CD4-positive, alpha-beta memory T cell (primary cell): ENCODE data around the gene ZRANB1. TPM values are rescaled to one million over a fixed set of nuclear protein-coding genes. Genes with fewer than 3 reads are reported as not detected.

Experiments
- CTCF ChIA-PET: fragments of 350-600 bp; sonication (Branson Sonifier 250); formaldehyde crosslinking; loops from one replicate; lab custom pipeline; 2021; ENCODE audit warnings: inconsistent platforms; ENCODE audit not compliant: partially characterized antibody; lab: Charles Lee
- POLR2A ChIA-PET: fragments of 350-600 bp; sonication (Branson Sonifier 250); formaldehyde crosslinking; loops from one replicate; lab custom pipeline; 2021; ENCODE audit not compliant: partially characterized antibody; lab: Charles Lee
- DNase-seq, 5 donors: peaks; one replicate each; pipeline versions ENCODE4 v3.0.0 to v3.0.0-alpha.2; 2020 to 2022; ENCODE audit warnings: mixed read lengths in 1 of 5
- H3K27ac ChIP-seq: one replicate; pipeline ENCODE4 v1.7.0; 2013; ENCODE audit warnings: low read depth, low read length
- H3K27me3 ChIP-seq: 2 replicates; pipeline ENCODE4 v1.7.0; 2013; ENCODE audit warnings: mild to moderate bottlenecking, low read length, moderate library complexity; ENCODE audit not compliant: insufficient read depth
- H3K36me3 ChIP-seq: 2 replicates; pipeline ENCODE4 v1.7.0; 2013; ENCODE audit warnings: mild to moderate bottlenecking, low read length, moderate library complexity; ENCODE audit not compliant: insufficient read depth
- H3K4me1 ChIP-seq: 2 replicates; pipeline ENCODE4 v1.7.0; 2013; ENCODE audit warnings: mild to moderate bottlenecking, low read length, moderate library complexity; ENCODE audit not compliant: insufficient read depth
- H3K4me3 ChIP-seq, 2 donors: one replicate each; pipeline ENCODE4 v1.7.0; 2013; ENCODE audit warnings: low read length in 2 of 2, mild to moderate bottlenecking in 1 of 2
- H3K9me3 ChIP-seq, 2 donors: one replicate each; pipeline ENCODE4 v1.7.0; 2013; ENCODE audit warnings: low read length in 2 of 2, control low read depth in 1 of 2; ENCODE audit not compliant: control insufficient read depth in 1 of 2
- H3K27ac Mint-ChIP-seq, 7 donors: one replicate each; pipeline ENCODE4 v1.8.0; 2020 to 2021; ENCODE audit warnings: mixed read lengths in 7 of 7, mild to moderate bottlenecking in 6 of 7, inconsistent platforms in 3 of 7, moderate library complexity in 3 of 7
- H3K27me3 Mint-ChIP-seq, 2 donors: one replicate each; pipeline ENCODE4 v1.8.0; 2020 to 2021; ENCODE audit warnings: mixed read lengths in 2 of 2
- H3K36me3 Mint-ChIP-seq, 2 donors: one replicate each; pipeline ENCODE4 v1.8.0; 2020 to 2021; ENCODE audit warnings: mixed read lengths in 2 of 2, inconsistent platforms in 1 of 2, mild to moderate bottlenecking in 1 of 2
- H3K4me1 Mint-ChIP-seq, 4 donors: one replicate each; pipeline ENCODE4 v1.8.0; 2020 to 2021; ENCODE audit warnings: mixed read lengths in 4 of 4, mild to moderate bottlenecking in 1 of 4
- H3K4me3 Mint-ChIP-seq, 8 donors: one replicate each; pipeline ENCODE4 v1.8.0; 2020 to 2021; ENCODE audit warnings: mixed read lengths in 8 of 8, mild to moderate bottlenecking in 7 of 8, moderate library complexity in 6 of 8, inconsistent platforms in 3 of 8
- H3K9me3 Mint-ChIP-seq, 8 donors: one replicate each; pipeline ENCODE4 v1.8.0; 2020 to 2021; ENCODE audit warnings: mixed read lengths in 8 of 8, mild to moderate bottlenecking in 5 of 8, inconsistent platforms in 3 of 8, moderate library complexity in 1 of 8
- intact Hi-C: fragments of 100-400 bp; cut with micrococcal nuclease; formaldehyde crosslinking; loops from one replicate; pipeline ENCODE4 v1.15.1; 2023
- polyA plus RNA-seq, 2 donors: library from polyadenylated mRNA; unstranded; fragments of 300-500 nt; fragmentation: Illumina TruSeq; gene quantifications; one replicate each; pipeline ENCODE4 v1.2.3, GENCODE V29; 2021
- total RNA-seq, 2 experiments: library from RNA; stranded (reverse); gene quantifications; one replicate each; pipeline ENCODE4 v1.2.3, GENCODE V29; 2021

ZRANB1 gene
- total and polyA plus RNA-seq, 4 experiments from 2014 or later: 6.2 to 23.8 (median 16.4) TPM

DNA sequence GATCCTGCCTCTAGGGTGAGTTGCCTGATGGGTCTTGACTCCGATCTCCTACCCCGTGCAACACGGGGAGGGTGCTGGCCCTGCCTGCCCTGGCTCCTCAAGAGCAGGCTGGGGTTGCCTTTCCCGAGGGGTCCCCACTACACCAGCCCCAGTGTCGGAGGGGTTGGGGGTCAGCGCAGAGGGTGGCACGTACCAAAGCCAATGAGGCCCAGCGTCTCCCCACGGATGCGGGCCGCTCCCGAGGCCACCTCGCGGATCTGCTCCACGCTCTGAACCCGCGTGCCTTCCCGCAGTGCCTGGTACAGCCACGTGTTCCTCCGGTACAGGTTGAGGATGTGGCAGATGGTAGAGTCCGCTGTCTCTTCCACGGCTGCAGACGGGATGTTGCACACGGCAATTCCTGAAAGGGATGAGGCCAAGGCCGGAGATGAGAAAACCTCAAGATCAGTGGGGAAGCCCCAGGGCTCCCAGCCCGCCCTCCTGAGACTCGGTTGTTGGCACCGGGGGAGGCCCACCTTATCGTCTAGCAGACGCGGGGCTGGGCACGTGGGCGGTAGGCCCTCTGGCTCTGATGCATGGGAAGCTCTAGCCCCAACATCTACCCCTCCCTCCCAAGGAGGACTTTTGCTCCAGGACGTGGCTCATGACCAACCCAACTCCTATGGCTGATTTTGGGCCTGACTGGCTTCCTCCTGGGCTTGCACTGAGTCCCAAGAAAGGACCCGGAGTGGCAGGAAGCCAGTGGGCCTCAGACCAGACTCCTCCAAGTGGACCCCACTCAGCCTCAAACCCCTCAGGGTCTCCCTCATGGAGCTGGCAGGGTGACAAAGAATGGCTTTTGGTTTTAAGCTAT, 56.1 kb downstream of the ZRANB1 start:
- no peaks in the 10 kb centered on the region for H3K27me3 ChIP-seq
- no peak for DNase-seq
- POLR2A ChIA-PET: no interaction called here

DNA sequence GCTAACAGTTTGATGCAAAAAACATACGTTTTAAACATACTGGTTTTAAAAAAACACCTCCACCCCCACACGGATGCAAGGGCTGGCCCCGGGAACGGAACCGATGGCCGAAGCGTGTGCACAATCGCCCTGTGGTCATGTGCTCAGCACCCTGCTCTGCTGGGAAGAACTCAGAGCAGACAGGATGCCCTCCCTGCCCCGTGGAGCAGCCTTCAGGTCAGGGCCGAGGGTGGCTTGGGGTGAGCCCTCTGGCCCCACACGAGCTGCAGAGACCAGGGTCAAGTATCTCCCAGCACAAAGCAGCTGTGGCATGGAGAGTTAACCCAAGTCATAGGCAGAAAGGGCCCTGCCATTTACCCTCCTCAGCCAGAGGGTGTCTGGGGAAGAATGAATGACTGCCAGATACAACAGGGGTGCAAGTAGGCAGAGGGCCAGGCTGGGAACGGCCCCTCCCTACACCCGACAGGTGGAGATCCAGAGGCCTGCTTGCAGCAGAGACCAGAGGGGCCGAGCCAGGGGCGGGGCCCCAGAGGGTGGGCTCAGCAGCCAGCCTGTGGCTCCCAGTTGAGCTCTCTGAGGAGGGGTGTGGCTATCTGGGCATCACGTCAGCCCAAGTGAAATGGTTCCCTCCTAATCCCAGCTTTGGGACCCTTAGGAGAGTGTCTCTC, 56.8 kb downstream of the ZRANB1 start:
- H3K27ac ChIP-seq: no peak overlapping the region
- H3K4me1 ChIP-seq: no peaks in the 10 kb centered on the region
- no peak overlapping the region for H3K27ac Mint-ChIP-seq
- H3K36me3 Mint-ChIP-seq: no peaks in the 10 kb centered on the region
- no peaks in the 10 kb centered on the region for H3K9me3 Mint-ChIP-seq
- intact Hi-C loops: no loop called here
- H3K36me3 ChIP-seq: no peaks in the 10 kb centered on the region
- CTCF ChIA-PET: interaction anchor here (1.5 kb wide), 1 partner anchor 9 kb away, joined by 5 read pairs; no protein-coding TSS in a partner anchor
- no peaks in the 10 kb centered on the region for H3K27me3 Mint-ChIP-seq
- H3K9me3 ChIP-seq: no peaks in the 10 kb centered on the region
- no peak overlapping the region for H3K4me3 ChIP-seq
- no peak overlapping the region for H3K4me3 Mint-ChIP-seq
- POLR2A ChIA-PET: no interaction called here
- H3K27me3 ChIP-seq: no peaks in the 10 kb centered on the region
- no peak for DNase-seq
- H3K4me1 Mint-ChIP-seq: peaks cover 0 to 2% (median 0%) of the 10 kb centered on the region in 4 donors

More for the DNA sequence above, 56.1 kb downstream of the ZRANB1 start:
- Mint-ChIP-seq H3K4me1 (peaks cover 0 to 2% (median 0%) of the 10 kb centered on the region in 4 donors), H3K4me3 (no peak overlapping the region), H3K36me3 (no peaks in the 10 kb centered on the region), H3K27me3 (no peaks in the 10 kb centered on the region), H3K27ac (peak overlapping the region in 1 of 7 donors; percentile 12), H3K9me3 (no peaks in the 10 kb centered on the region)
- no peaks in the 10 kb centered on the region for H3K9me3 ChIP-seq
- no peak overlapping the region for H3K4me3 ChIP-seq
- no peak overlapping the region for H3K27ac ChIP-seq
- CTCF ChIA-PET: interaction anchor here (1.5 kb wide), 1 partner anchor 8 kb away, joined by 5 read pairs; no protein-coding TSS in a partner anchor
- no peaks in the 10 kb centered on the region for H3K36me3 ChIP-seq
- H3K4me1 ChIP-seq: no peaks in the 10 kb centered on the region
- intact Hi-C loops: no loop called here

DNA sequence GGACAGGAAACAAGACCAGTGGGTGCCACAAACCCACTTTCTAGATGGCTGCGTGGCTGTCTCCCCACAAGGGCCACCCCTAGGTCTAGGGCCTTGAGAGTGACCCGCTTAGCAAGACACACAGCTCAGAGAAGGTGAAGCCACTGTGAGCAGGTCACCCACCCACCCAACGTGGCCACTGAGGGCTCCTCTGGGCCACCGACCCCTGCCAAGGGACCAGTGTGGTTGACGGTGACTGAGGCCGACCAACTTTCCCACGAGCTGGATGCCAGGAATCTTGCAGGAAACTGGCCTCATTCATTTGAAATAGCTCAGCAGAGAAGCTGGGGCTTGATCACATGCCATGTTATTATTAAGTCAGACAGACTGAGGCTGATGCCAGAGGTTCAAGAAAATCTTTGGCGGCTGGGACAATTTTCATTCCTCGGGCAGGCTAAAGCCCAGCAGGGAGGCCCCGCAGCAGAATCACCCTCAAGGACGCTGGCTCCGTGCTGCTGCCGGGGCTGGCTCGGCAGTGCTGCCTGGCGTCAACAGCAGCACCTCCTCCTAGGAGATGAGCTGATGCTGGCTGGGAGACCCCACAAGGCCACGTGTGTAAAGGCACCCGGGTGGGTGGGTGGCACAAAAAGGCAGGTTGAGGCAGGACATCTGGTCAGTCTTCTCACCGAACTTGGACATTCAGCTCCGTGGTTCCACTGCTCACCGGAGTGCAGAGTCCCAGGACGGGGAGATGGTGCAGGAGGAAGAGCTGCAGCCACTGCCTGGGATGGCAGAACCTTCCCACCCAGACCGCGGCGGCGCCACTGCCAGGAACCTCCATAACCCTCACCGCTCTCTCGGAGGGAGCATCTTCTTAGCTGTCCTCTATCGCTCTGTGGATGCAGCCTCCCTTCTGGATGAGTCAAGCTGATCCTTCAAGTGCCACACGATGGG, 57.8 kb downstream of the ZRANB1 start:
- Histone ChIP-seq H3K4me3 (no peak overlapping the region), H3K9me3 (no peaks in the 10 kb centered on the region), H3K36me3 (no peaks in the 10 kb centered on the region), H3K4me1 (no peaks in the 10 kb centered on the region), H3K27ac (no peak overlapping the region), H3K27me3 (no peaks in the 10 kb centered on the region)
- H3K27ac Mint-ChIP-seq: no peak overlapping the region
- H3K9me3 Mint-ChIP-seq: no peaks in the 10 kb centered on the region
- H3K4me1 Mint-ChIP-seq: no peaks in the 10 kb centered on the region
- intact Hi-C loops: no loop called here
- no peak for DNase-seq
- ChIA-PET POLR2A (no interaction called here), CTCF (interaction anchor here (1.5 kb wide), 1 partner anchor 10 kb away, joined by 5 read pairs; no protein-coding TSS in a partner anchor)
- no peak overlapping the region for H3K4me3 Mint-ChIP-seq
- no peaks in the 10 kb centered on the region for H3K36me3 Mint-ChIP-seq
- H3K27me3 Mint-ChIP-seq: no peaks in the 10 kb centered on the region

DNA sequence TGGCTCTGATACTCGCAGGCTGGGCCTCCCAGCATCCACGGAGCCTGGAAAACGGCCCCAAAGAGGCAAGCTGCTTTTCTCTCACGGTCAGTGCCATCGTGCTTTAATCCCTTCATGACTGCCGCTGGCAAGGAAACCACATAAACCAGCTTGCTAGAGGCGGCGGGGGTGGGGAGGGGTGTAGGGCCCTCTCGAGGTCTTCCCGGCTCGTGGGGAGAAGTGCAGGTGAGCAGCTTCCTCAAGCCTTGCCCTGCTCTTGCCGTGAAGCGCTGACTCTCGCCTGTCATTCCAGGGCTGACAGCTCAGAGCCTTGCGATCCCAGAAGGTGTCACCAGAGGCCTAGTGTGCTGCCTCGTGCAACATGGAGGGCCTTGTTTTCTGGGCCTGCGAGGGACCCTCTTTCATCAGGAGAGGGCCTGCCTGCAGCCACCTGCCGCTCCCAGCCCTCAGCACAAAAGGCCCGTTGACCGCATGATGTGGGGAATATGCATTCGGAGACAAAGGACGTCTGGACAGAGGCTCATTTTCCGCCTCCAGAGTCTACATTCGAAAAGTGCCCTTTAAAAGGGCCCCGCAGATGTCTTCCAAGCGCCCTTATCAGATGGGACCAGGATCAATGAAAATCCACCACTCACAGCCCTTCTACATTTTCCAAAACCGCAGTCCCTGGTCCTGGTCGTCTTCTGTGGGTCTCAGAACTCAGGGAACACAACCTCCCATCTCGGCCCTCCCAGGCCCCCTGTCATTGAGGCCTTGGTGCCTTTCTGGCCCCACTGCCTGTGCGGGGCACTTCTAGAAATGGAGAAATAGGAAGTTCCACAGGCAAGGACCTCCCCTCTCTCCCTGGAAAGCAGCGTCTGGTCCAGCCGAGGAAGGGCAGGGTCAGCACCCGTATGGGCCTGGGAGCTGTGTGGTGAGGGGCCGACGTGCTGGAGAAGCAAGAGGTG, 58.7 kb downstream of the ZRANB1 start:
- no peaks in the 10 kb centered on the region for H3K4me1 Mint-ChIP-seq
- no peak for DNase-seq
- no peaks in the 10 kb centered on the region for H3K9me3 Mint-ChIP-seq
- H3K4me3 ChIP-seq: no peak overlapping the region
- H3K4me3 Mint-ChIP-seq: no peak overlapping the region
- H3K27me3 Mint-ChIP-seq: no peaks in the 10 kb centered on the region
- no peak overlapping the region for H3K27ac Mint-ChIP-seq
- CTCF ChIA-PET: interaction anchor here (0.6 kb wide), 1 partner anchor 867 kb away, joined by 3 read pairs; no protein-coding TSS in a partner anchor
- H3K27ac ChIP-seq: no peak overlapping the region
- no peaks in the 10 kb centered on the region for H3K36me3 Mint-ChIP-seq
- intact Hi-C loops: no loop called here
- H3K27me3 ChIP-seq: no peaks in the 10 kb centered on the region
- no peaks in the 10 kb centered on the region for H3K4me1 ChIP-seq
- POLR2A ChIA-PET: no interaction called here
- no peaks in the 10 kb centered on the region for H3K9me3 ChIP-seq
- H3K36me3 ChIP-seq: no peaks in the 10 kb centered on the region

DNA sequence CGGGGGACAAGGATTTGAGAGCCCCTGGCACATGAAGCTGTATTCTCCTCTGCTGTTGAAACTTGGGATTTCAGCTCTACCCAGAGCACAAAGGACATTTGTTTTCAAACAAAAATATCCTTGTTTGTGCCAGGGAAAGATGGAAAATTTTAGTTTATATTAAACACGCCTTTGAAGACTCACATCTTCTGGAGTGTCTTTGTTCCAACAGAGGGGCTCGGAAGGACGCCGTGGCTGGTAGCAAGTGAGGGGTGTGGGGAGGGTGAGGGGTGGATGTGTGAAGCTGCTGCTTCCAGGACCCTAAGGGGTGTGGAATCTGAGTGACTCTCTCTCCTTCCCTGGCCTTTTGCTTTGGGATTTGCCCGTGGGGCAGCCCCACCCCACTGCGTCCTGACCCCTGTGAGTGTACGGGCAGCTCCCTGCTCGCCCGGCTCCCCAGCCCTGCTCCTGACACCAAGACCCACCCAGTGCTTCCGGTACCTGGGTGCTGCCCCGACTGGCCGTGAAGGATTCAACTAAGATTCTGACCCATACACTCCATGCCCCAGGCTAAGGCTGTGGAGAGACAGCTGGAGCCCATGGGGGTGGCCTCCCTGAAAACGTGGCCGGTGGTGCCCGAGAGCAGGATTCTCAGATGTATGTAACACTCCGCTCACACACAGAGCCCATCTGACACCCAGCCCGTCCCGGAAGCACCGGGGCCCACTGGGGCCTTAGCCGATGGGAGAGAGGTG, 59.6 kb downstream of the ZRANB1 start:
- no peak overlapping the region for H3K4me3 ChIP-seq
- Mint-ChIP-seq H3K4me1 (no peaks in the 10 kb centered on the region), H3K9me3 (no peaks in the 10 kb centered on the region), H3K4me3 (no peak overlapping the region), H3K36me3 (no peaks in the 10 kb centered on the region), H3K27ac (no peak overlapping the region), H3K27me3 (no peaks in the 10 kb centered on the region)
- no peaks in the 10 kb centered on the region for H3K9me3 ChIP-seq
- H3K36me3 ChIP-seq: no peaks in the 10 kb centered on the region
- H3K4me1 ChIP-seq: no peaks in the 10 kb centered on the region
- H3K27ac ChIP-seq: no peak overlapping the region
- ChIA-PET POLR2A (no interaction called here), CTCF (interaction anchor here (0.6 kb wide), 1 partner anchor 866 kb away, joined by 3 read pairs; no protein-coding TSS in a partner anchor)
- no peak for DNase-seq
- no peaks in the 10 kb centered on the region for H3K27me3 ChIP-seq
- intact Hi-C loops: no loop called here

DNA sequence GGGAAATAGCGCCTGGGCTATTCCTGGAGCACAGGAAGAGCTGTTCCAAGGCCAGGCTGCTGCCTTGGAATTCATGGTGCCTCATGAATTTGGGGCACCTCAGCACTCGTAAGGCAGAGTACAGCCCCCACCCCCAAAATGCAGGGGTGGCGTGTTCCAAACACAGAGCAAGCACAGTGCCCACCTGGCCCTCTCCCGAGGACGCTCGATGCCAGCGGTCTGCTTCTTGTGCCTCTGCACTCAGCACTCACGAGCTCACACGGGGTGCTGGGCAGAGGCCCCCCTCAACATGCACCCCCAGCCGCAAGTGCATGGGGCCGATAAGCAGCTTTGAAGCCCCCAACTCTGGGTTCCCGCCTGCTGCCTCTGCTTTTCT, 60.1 kb downstream of the ZRANB1 start:
- no peak for DNase-seq
- H3K27me3 ChIP-seq: no peaks in the 10 kb centered on the region
- H3K9me3 Mint-ChIP-seq: no peaks in the 10 kb centered on the region
- ChIA-PET POLR2A (no interaction called here), CTCF (no interaction called here)
- no peak overlapping the region for H3K27ac ChIP-seq
- intact Hi-C loops: no loop called here
- no peaks in the 10 kb centered on the region for H3K27me3 Mint-ChIP-seq
- no peak overlapping the region for H3K27ac Mint-ChIP-seq
- no peaks in the 10 kb centered on the region for H3K36me3 Mint-ChIP-seq
- H3K4me1 Mint-ChIP-seq: no peaks in the 10 kb centered on the region
- H3K9me3 ChIP-seq: no peaks in the 10 kb centered on the region
- no peaks in the 10 kb centered on the region for H3K4me1 ChIP-seq
- H3K4me3 Mint-ChIP-seq: no peak overlapping the region
- H3K36me3 ChIP-seq: no peaks in the 10 kb centered on the region
- no peak overlapping the region for H3K4me3 ChIP-seq
